GM19463 (cell line): ENCODE results near the gene FAM13A.
"Not testable (repeated sequence)": the region's sequence is repeated elsewhere in the genome, so short reads cannot be mapped to it uniquely, and the experiment has no call there.

ENCODE experiments used
- ATAC-seq: cut with Tn5 transposase; IDR thresholded peaks from one replicate; pipeline ENCODE4 v1.9.1; 2021; ENCODE audit warnings: mild to moderate bottlenecking, moderate library complexity; ENCODE audit not compliant: unreplicated experiment

FAM13A gene

DNA sequence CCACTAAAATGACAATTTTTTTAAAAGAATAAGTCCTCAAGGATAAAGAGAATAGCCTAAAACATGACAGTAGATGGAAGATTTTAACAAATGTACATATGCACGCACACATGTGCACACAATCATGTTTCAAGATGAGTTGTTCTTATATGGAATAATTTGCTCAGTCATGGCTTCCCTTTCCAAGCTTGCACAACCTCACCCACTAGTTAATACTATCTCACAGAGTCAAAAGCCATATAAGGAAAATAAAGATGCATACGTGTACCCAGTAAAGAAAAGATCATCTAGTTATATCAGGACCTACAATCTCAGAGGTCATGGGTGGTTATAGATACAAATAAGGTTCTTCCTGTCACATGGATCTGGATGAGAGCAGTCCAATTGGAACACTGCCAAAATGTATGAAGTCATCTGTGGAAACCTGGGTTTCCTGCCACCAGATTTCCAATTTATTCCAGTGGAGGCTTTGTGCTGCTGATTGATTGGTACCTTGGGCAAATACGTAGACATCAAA is 56.1 kb downstream of the FAM13A start:
- ATAC-seq = no peak

- no peak for ATAC-seq
Observed at GRCh38 chr4:89000382-89000781, 56.6 kb downstream of the FAM13A start.

DNA sequence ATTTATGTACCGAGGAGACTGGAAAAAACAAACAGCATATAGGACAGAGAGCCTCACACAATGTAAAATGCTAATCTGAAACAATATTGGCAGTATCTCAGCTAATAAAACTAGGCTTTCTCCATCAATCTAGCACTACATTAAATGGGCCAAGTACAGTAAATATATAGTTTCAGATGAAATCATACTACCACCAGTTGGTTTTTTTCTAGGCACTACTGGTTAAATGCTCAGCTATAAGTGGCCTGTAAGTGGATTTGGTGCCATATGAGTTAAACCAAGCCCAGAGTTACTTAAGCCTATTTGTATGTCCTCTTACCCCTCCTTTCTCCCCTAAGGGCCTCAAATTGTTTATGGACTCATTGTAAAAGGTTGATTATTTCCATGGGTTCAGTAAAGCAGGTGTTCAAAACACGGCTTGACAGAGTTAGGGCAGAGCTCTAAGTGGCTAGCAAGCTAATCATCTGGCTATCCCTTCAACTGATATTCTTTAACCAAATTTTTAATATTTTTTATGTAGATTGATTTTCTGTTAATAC is 57.5 kb downstream of the FAM13A start:
- no peak for ATAC-seq

DNA sequence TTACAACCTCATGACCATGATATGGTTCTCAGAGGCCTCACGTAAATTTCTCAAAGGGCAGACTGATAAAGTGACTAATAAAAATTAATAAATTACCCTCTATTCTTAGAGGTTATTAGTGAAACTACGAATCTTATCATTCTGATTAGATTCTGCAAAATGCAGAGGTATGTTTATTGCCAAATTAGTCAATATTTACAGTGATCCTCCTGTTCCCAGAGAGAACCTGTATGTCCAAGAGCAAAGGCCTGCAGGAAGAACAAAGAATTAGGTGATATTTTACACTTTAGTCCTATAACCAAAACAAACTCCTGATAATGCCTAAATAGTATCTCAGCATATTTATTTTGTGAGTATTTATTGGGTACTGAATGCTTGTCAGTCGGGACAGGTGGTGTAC is 58.1 kb downstream of the FAM13A start:
- no peak for ATAC-seq

DNA sequence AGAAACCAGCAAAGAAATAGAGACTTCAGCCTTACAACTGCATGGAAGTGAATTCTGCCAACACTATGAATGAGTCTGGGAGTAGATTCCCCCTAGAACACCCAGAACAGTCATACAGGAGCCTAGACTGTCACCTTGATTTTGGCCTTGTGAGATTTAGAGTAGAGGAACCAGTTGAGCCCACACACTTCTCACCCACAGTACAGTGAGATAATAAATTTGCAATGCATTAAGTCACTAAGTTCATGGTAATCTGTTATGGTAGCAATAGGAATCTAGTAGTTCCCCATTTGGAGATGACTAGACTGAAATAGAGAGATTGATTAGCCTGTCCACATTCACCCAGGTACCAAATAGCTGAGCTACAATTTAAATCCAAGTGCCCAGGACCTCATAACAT is 59.0 kb downstream of the FAM13A start:
- ATAC-seq = no peak

DNA sequence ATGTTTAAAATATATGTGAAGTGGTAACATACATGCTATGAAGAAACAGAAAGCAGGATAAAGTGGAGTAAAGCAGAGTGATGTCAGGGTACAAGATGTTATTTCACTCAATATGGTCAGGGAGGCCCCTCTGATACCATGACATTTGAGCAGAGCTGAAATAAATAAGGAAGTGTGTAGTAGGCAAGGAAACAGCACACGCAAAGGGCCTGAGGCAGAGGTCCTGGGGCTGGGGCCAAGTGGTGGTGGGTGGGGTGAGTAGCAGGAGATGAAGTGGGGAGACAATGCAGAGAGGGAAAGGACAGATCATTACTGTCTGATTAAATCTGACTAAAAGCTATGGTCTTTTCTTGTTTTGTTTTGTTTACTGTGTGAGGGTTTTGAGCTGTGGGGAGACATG is 61.1 kb downstream of the FAM13A start:
- ATAC-seq = no peak

DNA sequence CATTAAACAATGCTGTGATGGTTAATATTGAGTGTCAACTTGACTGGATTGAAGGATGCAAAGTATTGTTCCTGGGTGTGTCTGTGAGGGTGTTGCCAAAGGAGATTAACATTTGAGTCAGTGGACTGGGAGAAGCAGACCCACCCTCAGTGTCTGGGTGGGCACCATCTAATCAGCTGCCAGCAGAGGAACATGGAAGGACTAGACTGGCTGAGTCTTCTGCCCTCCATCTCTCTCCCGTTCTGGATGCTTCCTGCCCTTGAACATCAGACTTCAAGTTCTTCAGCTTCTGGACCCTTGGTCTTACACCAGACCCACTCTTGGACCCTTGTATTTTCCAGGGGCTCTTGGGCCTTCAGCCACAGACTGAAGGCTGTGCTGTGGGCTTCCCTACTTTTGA is 61.7 kb downstream of the FAM13A start:
- not testable (repeated sequence) for ATAC-seq

GRCh38 chr4:88993246-88993645 is 63.7 kb downstream of the FAM13A start:
- no peak for ATAC-seq

DNA sequence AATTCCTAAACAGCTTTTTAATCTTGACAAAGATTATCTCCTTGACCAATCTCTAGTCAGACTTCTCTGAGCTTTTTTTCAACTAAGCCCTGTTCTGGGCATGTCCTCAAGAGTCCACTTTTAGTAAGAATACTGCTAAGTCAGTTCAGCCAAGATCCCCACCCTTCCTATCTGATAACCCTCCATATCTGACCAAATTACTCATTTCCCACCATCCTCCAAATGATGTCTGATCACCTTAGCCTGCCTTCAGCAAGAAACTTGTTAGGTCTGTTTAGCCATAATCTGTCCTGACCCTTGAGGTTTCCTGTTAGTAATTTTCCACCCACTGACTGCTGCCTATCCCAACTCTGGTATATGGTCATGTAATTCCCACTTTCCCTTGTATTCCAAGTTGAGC is 65.2 kb downstream of the FAM13A start:
- ATAC-seq = no peak

GRCh38 chr4:88989990-88990389 is 67.0 kb downstream of the FAM13A start:
- no peak for ATAC-seq

DNA sequence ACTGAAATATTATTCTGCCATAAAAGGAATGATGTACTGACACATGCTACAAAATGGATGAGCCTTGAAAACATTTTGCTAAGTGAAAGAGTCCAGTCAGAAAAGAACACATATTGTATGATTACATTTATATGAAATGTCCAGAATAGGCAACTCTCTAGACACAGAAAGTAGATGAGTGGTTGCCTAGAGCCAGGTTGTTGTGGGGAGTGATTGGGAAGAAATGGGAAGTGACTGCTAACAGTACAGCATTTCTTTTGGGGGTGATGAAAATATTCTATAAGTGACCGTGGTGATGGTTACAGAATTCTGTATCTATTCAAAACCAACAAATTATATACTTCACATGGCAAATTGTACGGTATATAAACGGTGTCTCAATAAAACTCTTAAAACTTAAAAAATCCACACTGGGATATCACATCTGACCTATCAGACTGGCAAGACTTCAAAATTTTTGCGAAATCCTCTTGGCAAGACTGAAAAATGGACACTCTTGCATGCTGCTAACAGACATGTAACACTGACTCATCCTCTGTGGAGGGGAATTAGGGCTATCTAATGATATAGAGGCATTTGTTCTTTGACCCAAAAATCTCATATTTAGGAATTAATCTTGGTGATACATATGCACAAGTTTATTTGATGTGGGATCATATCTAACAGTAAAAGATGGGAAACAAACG is 71.8 kb downstream of the FAM13A start:
- no peak for ATAC-seq

DNA sequence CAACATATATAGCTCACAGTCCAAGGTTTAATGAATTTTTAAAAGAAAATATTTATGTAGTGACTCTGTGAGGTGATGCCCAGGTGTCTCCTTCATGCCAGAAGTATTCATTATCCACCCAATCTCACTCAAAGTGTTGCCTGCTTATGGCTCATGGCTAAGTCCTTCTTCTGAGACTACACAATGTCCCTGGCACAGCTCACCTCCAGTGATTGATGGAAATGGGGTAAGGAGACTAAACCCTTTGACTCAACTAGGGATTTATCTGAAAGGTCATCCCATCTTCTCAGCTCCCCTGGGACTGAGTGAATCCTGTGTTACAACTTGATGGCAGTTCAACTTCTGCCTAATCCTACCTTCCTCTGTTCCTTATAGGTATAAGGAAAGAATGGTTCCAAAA is 74.2 kb downstream of the FAM13A start:
- ATAC-seq = no peak

DNA sequence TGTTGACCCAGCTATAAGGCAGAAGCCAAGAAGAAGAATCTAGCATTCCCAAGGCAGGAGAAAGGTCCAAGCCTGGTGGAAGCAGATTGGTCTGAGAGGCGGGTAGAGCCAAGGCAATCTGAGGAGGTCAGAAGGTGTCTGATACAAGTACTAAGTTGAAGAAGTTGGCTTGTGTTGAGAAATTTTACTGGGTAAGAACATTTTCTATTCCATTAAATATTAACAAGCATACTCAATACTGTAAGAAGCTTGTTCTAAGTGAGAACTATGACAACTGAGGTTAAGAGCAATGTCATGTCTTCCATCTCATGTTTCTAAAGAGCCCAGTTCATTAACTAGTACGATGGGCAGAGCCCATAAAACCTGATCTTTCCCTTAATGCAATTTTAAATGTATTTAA is 75.0 kb downstream of the FAM13A start:
- ATAC-seq = peak; percentile 95

DNA sequence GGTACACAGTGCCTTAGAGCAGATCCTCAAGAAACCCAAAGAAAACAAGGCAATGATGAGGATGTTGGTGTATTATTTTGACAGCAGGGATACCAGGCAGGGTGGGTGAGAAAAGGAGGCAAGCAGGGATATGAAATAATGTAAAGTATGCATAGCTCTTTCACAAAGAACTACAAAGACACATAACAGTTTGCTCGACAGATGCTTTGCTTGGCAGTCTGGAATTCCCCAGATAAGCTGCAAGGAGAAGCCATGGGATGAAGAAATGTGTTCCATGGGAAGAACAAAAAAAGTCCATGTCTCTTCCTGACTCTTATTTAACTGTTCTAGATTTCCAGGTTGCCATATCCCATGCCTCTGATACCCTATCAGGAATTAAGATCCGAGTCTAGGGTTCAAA is 75.4 kb downstream of the FAM13A start:
- ATAC-seq = peak; percentile 5

- no peak for ATAC-seq
Observed at GRCh38 chr4:88979276-88979675, 77.7 kb downstream of the FAM13A start.

DNA sequence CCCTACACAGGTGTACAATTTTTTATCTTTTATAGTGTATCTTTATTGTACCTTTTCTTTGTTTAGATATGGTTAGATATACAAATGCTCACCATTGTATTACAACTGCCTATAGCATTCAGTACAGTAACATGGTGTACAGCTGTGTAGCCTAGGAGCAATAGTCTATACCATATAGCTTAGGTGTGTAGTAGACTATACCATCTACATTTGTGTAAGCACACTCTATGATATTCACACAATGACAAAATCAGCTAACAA is 80.3 kb downstream of the FAM13A start:
- ATAC-seq = no peak

- ATAC-seq = no peak
Observed at GRCh38 chr4:88975958-88976774, 80.8 kb downstream of the FAM13A start.

DNA sequence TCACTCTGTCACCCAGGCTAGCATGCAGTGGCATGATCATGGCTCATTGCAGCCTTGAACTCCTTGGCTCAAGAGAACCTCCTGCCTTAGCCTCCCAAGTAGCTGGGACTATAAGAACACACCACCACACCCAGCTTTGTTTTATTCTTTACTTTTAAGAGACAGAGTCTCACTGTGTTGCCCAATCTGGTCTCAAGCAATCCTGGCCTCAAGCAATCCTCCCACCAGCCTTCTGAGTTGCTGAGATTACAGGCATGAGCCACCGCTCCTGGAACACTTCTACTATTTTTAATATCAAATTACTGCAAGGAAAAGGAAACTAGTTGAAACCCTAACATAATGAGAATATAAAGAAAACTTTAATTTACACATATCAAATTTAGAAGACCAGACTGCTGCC is 85.4 kb downstream of the FAM13A start:
- ATAC-seq = no peak

- ATAC-seq = no peak
Observed at GRCh38 chr4:88969746-88970145, 87.2 kb downstream of the FAM13A start.

DNA sequence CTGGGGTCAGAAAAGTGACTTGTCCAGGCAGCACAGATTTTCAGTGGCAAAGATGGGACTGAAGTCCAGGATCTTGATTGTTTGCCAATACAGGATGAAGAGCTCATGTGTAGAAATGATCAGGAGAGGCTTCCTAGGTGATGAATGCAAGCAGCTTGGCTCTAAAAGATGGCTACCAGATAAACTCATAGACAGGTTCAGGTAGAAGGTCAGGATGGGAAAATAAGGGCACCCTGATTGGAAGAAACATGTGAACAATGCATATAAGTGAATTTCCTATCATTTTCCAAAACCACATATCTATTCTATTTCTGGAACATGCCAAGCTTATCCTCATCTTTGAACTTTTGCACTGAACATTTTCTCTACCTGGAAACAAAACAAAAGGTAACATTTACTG is 87.7 kb downstream of the FAM13A start:
- no peak for ATAC-seq

- ATAC-seq = no peak
Observed at GRCh38 chr4:88967883-88968331, 89.1 kb downstream of the FAM13A start.

- no peak for ATAC-seq
Observed at GRCh38 chr4:88965053-88965452, 91.9 kb downstream of the FAM13A start.
